ENCODE results near the gene CRACR2A.

Gene CRACR2A

DNA sequence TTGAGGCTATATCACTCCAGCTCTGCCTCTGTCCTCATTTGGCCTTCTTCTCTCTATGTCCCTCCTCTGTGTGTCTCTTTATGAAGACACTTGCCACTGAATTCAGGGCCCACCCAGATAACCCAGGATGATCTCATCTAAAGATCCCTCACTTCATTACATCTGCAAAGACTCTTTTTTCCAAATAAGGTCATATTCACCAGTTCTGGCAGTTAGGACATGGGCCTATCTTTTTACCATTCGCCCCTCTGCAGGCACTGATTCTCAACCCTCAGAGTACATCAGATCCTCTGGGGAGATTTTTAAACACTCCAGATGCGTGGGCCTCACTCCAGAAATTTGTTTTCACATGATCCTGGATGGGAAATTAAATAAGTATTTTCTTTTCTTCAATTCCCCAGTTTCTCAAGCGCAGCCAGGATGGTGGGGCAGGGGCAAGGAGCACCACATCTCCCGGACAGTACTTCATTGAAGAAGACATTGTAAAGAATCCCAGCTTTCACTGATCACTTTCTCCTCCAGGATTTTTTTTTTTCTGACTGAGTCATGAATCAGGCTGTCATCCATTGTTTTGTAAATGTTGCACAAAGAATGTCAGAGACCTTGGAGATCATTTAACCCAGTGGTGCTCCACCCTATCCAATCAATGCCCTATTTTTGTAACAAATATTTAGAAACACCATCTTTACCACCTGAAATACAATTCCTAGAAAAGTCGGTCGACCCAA, 27.4 kb downstream of the CRACR2A start:
- no peak for DNase-seq (ENCODE audit: insufficient read length, low spot score)

DNA sequence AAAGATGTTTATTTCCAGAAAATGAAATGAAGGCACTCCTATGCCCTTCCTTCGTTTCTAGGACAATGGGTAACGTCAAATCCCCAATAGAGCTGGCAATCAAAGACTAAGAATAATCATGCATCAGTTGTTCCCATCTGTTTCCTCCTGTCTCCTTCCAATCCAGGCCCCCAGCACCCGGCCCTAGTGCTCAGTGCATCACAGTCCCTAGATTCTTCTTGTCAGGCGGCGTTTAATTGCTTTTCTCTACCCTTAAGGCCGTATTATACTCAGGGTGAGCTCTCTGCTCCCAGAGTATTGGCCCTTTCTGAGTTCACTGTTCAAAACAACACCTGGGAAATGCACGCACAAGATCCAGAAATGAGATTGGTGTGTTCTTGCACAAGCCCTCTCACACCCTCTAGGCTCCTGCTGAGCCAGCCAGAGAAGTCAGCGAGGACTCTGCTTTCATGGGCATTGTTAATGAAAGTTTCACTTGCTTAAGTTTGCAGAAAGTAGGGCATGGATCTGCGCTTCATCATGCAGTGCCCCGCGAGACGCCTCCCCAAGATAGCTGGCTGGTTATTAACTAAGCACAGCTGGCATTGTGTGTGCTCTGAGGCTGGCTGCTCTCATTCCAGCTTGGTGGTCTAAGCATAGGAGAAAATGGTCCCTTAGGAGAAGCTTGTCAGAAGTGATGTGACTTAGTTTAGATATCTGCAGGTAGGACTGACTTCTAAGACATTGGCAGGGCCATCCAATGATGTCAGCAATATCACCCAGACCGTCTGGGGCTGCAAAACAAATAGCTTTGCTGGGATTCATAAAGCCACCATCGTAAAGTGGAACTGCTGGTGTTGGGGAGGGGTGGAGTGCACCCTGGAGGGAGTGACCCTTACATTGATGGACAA, 28.7 kb downstream of the CRACR2A start:
- DNase-seq (ENCODE audit: insufficient read length, low spot score) (no peak), FAIRE-seq (no peak)
- TF ChIP-seq, protein P1, sequence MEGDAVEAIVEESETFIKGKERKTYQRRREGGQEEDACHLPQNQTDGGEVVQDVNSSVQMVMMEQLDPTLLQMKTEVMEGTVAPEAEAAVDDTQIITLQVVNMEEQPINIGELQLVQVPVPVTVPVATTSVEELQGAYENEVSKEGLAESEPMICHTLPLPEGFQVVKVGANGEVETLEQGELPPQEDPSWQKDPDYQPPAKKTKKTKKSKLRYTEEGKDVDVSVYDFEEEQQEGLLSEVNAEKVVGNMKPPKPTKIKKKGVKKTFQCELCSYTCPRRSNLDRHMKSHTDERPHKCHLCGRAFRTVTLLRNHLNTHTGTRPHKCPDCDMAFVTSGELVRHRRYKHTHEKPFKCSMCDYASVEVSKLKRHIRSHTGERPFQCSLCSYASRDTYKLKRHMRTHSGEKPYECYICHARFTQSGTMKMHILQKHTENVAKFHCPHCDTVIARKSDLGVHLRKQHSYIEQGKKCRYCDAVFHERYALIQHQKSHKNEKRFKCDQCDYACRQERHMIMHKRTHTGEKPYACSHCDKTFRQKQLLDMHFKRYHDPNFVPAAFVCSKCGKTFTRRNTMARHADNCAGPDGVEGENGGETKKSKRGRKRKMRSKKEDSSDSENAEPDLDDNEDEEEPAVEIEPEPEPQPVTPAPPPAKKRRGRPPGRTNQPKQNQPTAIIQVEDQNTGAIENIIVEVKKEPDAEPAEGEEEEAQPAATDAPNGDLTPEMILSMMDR (IDR thresholded peaks at IDR 0.05; ENCODE audit: insufficient read depth, missing control alignments): no peak

More for the DNA sequence above, 27.4 kb downstream of the CRACR2A start:
- TF ChIP-seq, protein P1 (IDR thresholded peaks at IDR 0.05; ENCODE audit: insufficient read depth, missing control alignments): no peak
- FAIRE-seq: no peak

DNA sequence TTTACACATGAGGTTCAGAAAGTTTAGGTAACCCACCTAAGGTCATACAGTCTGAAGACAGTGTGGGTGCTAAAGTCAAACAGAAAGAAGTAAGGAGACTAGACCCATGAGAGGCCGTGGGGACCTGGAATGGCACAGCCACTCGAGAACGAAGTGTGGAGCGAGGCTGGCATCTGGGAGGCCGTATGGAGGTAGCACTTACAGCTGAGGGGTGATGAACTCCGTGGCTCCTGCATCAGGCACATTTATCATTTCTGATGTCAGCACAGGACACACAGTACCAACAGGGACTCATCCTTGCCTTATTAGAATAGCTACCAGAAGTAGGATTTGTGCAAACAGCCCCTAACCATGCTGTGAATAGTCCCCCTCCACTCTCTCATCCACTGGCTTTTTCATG, 30.5 kb downstream of the CRACR2A start:
- TF ChIP-seq, protein P1 (IDR thresholded peaks at IDR 0.05; ENCODE audit: insufficient read depth, missing control alignments): no peak
- FAIRE-seq (no peak), DNase-seq (ENCODE audit: insufficient read length, low spot score) (no peak)

DNA sequence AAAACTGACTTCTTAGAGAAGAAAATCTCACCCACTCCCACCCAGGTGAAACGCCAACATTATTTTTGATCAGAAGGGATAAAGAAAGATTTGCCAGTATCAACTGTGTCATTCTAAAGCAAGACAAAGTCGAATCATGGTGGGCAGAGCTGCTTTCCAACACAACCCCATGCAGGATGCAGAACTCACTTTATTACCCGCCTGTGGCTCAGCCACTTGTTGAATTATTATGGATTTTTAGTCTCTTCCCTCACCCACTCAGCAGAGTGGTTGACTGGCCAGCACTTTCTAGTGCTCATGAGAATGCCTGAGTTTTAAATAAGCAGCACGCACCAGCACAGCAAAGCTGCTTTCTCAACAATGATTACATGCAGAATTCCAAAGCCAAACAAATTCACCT, 32.1 kb downstream of the CRACR2A start:
- FAIRE-seq (no peak), DNase-seq (ENCODE audit: insufficient read length, low spot score) (no peak)
- TF ChIP-seq, protein P1 (IDR thresholded peaks at IDR 0.05; ENCODE audit: insufficient read depth, missing control alignments): no peak

DNA sequence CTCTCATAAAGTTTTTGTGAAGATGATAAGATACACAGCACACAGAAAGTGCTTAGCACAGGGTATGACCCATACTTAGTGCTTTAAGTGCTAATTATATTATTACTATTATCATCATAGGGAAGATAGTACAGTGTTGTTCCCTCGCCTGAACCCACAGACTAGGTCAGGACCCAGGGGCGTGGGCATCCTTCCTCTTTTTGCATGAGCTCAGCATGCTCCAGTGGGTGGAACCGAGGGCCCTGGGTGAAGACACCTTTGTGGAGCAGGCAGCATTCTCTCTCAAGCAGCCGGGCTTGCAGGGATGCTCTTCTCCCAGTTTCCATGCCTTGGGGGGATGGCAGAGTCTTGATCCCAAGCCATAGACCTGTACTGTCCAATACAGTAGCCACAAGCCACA, 34.8 kb downstream of the CRACR2A start:
- DNase-seq (ENCODE audit: insufficient read length, low spot score): no peak
- no peak for FAIRE-seq
- TF ChIP-seq, protein P1 (IDR thresholded peaks at IDR 0.05; ENCODE audit: insufficient read depth, missing control alignments): no peak

DNA sequence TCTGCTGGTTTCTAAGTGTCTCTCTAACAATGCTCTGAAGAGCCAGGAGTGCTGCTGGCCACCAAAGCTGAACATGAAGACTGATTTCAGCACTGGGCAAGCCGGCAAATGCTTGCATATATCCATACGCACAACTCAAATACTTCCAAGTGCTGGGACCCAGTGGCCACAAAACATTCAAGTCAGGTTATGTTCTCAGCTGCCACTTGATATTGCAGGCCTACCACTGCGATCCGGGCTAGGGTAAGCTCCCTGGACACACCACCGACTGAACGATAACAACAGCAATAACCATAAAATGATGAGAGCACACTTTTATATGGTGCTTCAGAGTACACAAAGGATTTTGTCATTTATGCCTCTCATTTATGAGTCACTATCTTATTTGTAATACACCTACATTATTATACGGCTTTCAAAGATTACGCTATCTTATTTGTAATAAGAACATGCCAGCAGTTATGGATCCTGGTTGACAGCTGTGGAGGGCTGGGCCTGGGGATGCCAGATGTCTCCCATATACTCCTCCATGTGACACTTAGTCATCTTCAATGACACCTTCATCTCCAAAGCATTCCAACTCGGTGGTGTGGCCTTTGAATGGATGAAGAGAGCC, 35.5 kb downstream of the CRACR2A start:
- no peak for FAIRE-seq
- DNase-seq (ENCODE audit: insufficient read length, low spot score): no peak
- TF ChIP-seq, protein P1 (IDR thresholded peaks at IDR 0.05; ENCODE audit: insufficient read depth, missing control alignments): no peak

All from D721Med (cell line).